ENCODE results near the gene ITPR1.
"Not testable (repeated sequence)": the region's sequence is repeated elsewhere in the genome, so short reads cannot be mapped to it uniquely, and the experiment has no call there.

The ITPR1 gene

DNA sequence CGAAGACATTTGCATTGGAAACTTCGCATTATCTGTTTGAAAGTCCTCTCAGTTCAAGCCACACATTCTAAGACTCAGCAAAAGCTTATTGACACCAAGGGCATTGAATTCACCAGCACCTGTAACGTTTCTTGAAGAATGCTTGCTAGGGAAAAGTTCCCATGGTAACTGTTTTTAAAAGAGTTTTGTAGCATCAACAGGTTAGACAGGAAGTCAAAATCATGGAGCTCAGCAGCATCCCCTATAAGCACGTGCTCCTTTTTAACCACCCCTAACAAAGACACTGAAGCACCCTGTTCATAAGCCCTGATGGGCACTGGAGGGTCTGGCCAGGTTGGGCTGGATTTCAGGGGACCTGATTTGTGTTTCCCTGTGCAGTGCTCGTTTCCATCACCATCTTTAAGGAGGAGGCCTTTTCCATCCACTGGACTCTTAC lies 256.4 kb downstream of the ITPR1 start:
- no peak for DNase-seq

DNA sequence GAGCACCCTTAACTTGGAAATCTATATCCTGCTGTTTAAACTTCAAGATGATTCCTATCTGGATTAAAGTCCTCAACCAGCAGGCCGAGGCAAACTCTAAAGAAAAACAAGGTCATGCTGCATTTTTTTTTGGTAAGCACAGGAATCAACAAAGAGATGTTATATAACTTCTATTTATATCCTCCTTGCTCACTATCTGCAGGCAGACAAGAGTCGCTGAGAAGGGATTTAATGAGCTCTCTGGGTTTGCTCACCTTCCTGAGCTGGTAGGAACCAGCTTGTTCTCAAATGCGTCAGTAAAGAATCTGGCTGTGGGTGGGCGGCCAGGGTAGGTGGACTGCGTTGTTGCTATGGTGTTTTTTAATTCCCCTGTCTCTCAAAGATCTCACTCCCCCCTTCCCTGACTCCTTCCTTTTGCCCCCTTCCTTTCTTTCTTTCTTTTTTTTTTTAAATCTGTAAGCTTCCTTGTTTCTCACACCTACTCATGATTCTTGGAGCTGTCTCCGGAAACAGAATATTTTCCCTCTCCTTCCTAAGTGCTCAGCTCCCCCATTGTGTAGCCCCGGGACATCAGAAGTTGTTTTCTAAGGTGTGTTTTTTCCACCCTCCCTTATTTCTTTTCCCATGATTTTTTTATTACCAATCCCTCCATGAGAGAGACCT lies 257.3 kb downstream of the ITPR1 start:
- no peak for DNase-seq

DNA sequence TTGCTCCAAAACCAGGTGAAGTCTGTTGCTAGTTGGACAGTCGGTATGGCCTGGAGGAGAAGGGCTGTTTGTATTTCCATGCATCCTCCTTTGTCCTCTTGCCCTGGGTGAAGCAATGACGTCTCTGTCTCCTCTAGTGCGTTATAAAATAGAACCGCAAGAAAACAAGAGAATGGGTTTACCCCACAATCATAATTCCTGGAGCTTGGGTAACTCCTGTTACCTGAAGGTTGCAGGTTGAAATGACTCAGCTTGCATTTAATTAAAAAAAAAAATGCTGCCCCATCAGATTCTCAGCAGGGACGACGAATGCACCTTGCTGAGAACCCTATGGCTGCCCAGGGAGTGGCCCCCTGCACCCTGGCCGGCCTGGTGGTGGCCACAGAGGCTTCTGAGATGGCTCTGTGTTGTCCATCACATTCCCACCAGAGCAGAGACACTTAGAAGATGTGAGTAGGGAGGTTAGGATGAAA lies 257.9 kb downstream of the ITPR1 start:
- DNase-seq = no peak

DNA sequence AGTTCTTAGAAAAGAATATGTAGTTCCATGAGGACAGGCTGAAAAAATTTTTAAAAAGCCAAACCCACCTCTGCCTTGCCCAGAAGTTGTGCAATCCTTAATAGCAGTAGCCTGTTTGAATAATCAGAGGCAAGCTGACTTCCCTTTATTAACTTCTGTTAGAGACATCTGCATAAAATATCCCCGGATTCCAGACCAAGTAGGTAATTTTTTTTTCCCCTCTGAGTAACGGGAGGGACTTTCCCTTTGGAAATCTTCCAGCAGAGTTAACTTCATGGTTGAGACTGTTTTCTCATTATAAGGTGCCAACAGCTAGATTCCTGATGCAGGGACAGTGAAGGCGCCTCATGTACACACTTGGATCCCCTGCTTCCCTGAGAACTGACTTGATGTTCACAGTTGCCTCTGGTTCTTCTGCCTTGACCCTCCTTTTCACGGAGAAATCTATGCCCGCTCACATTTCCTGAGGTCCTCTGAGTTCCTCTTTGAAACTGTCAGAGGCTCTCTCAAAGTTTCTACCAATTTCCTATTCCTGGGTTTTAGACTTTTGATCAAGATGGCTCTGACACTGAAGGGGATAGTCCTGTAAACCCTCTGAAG lies 258.5 kb downstream of the ITPR1 start:
- DNase-seq = no peak

DNA sequence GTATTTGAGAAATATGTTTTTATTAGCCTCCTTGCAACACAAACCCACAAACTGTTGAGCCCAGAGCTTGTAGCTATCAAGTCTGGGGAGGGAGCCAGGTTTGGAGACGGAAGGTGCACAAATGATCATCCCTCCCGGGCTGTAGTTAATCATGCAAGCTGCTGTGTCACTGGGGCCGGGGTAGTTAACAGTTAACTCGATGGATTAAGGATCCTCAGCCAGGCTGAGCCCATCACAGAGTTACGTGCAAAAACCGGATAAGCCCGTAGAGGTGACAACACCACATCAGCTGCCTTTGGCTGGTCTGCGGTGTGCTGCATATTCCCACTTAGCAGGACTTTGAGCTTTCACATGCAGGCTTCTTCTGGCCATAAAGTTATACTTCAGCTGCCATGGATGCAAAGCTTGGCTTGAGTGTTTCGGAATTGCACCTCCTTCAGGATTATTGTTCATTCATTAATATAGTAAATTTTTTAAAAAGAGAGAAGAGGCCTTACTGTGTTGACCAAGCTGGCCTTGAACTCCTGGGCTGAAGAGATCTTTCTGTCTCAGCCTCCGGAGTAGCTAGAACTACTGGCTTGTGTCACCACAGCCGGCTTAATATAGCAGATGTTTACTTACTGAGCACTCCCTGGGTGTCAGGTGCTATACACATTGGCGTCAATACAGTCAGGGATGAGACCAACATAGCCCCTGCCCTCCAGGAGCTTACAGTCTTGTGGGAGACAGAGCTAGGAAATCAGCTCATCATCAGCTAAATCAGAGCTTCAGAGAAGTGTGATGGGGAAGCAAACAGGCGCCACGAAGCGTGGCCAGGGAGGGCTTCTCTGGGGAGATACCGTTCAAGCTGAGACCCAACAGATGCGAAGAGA lies 259.3 kb downstream of the ITPR1 start:
- DNase-seq = peak; percentile 78

DNA sequence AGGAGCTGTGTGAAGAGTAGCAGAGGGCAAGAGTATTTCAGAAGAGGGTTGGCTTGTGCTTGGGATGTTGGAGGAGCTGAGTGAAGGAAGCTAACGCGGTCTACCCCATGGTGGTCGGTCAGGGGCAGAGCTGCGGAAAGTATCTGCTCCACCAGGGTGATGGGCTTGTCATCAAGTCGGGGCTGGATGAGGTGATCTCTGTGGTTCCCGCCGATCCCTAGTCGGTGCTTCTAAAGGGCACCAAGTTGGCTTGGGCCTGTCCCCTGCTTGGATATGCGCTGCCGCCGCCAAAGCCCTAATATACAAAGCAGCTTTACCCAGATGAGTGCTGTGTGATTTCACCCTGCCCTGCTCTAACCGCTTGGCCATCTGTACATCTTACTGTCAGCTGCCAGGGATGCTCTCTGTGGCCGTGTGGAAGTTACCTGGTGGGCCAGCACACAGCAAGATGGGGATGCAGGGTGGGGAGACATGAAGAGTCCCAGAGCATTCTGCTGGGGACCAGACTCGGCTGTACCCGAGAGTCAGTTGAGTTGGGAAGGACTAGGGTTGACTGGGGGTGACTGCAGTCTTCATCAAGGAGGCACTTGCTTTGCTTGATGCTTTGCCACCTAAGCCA lies 260.0 kb downstream of the ITPR1 start:
- DNase-seq = no peak

DNA sequence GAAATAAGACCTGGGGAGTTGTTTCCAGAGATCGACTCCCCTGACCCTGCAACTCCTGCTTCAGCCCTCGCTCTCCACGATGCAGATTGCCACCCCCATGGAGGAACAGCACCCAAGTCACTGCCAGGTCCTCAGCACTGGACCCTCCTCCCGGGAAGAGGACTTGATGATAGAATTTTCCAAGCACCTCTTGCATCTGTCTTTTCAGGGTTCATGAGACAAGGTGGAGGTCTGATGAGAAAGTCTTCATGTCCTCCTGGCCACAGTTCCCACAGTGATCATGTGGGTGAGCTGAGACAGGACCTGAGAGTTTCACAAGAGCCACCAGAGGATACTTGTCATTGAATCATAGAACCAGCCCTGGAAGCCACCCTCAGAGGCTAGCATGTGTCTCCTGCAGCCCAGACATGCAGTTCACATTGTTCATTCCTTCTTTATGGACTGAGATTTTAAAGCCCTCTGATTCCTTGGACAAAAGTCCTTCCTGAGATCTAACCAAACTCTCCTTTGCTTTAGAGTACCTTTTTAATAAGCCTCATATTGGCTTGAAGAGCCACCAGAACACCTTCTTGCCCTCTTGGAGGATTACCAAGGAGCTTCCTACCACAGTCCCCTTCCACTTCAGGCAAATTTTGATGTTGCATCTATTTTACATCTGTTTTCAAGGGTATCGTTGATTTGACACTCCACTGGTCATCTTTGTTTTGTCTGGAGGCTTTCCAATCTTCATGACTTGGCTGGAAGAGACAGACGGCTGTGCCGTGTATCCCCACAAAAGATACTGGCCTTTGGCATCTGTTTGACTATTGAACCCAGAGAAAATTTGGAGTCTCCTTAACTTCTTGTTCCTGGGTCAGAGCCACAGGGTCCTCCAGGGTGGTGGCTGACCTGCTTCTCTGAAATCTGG lies 261.3 kb downstream of the ITPR1 start:
- DNase-seq = no peak

DNA sequence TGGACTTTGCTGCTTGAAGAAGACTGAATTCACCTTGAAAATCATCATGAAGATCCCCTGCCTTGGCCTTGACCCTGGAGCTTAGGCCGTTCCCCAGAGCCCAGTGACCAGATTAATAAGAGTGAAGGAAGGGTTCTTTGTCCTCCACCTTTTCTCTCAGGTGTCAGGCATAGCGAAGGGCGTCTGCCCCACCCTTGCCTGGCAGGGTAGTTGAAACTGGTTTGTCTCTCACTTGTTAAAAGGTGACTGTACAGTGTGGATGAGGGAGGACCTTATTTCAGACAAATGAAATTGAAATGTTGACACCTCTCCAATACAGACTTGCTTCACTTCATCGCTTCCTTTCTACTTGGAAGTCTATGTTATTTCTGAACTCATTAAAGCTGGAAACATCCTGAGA lies 262.4 kb downstream of the ITPR1 start:
- DNase-seq = no peak

DNA sequence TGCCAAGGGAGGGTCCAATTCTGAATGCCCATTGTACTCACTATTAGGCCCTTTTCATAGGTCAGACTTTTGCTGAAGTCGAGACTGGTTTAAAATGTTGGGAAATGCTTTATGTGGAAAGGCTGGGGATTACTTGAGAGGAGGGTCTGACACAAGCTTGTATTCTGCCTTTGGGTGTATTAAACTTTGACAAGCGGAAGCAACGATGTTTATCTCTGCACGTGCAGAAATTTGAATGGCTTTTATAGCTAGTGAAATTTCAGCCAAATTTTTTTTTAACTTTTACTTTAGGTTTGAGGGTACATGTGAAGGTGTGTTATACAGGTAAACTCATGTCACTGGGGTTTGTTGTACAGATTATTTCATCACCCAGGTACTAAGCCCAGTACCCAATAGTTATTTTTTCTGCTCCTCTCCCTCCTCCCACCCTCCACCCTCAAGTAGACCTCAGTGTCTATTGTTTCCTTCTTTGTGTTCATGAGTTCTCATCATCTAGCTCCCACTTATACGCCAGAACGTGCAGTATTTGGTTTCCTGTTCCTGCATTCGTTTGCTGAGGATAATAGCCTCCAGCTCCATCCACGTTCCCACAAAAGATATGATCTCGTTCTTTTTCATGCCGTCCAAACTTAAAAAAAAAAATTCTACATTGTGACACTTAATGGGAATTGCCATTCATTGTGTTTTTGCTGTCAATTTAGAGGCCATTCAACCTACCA lies 263.1 kb downstream of the ITPR1 start:
- DNase-seq = no peak

DNA sequence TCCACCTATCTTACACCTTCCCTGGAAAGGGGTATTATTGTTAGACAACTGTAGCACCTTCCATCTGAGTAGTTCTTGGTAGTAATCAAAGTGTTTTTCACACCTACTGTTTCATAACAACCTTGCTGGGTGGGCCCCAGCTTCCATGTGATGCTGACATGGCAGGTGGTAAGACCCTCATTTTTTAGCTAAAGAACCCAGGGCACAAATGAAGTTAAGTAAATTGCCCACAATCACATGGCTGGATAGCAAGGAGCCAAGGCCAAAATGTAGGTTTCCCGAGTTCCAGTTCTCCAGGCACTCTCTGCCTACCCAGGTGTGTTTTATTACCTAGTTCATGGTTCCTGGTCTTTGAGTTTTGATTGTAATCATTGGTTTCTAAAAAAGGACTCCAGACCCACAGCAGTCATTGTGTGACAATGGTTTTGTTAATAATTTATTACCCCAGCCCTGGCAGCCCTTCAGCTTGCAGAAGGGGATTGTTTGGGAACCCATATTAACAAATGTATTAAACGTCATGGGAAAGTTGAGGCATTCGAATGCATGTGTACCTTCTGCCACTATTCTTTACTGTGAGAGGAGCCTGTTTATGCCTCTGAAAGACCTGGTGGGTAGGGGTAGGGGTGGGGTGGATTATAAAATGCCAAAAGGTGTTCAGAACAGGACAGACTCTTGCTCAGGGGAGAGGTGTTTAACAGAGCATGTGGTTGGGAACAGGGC lies 263.9 kb downstream of the ITPR1 start:
- DNase-seq = peak; percentile 8

DNA sequence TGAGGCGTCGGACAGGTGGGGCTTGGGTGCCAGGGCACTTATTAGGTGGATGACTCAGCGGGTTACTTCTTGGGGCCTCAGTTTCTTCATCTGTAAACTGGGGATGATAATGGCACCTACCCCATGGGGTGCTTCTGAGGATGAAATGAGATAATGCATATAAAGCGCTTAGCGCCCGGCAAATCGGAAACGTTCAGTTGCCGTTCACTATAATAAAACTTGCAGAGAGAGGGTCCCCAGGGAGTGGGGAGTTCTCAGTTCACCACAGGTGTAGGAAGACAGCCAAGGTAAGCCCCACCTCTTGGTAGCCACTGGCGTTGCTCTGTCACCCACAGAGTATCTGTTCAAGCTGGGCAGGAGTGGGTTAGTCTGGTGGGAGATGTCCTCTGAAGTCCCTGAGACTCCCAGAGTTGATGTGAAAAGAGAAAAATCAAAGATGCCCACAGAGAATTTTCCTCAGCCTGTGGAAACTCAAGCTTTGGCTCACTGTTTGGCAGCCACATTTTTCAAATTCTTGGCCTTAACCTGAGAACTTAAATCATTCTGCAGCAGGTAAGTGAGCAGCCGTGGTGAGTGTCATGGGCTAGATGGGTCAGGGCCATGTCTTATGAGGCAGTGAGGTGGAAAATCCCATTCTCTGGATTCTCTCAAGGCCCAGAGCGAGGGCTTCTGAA lies 264.6 kb downstream of the ITPR1 start:
- DNase-seq = no peak

DNA sequence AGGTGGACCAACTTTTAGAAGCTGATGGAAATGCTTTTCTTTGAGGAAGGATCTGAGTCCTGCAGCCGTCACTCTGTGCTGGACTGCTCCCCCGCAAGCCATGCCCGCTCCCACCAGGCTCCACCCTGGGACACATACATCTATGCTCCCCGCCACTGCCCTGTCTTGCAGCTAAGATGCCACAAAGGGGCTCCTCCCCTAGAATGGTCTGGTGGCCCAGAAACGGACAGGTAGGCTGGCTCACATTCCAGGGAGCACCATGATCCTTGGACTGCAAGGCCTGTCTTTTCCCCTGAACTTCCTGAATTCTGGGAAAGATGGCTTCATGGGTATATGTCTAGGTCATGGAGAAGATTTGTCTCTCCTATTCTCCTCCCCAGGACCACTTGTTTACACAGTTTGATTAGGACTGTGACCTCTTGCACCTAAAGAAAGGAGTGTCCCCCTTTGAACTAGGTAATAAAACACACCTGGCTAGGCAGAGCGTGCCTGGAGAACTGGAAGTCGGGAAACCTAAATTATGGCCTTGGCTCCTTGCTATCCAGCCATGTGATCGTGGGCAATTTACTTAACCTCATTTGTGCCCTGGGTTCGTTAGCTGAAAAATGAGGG lies 265.2 kb downstream of the ITPR1 start:
- DNase-seq = no peak

DNA sequence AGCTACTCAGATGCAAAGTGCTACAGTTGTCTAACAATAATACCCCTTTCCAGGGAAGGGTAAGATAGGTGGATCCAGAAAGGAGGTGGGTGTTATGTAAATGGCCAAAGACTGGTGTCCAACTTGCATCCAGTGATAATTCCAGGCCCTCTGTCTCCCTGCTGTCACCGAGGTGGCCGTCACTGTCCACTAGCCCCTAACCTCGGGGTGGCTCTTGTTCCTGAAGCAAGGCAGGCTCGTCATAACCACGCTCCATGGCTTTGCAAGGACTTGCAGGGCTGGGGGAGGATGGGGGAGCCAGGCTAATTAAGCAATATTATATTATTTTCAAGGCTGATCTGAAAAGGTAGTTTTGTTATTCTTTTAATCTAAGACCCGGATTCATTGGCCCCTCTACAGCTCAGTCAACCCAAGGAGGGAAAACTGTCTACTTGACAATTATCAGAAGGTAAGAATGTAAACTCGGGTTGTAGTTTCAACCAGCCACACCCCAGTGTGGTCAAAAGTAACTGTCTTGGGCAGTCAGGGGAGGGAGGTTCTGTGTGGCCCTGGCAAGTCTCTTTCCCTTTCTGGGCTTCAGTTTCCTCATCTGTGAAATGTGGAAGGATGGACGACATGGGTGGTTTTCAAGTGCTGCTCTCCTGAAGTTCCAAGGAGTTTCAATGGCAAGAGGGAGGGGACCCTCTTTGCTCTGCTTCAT lies 266.0 kb downstream of the ITPR1 start:
- DNase-seq = no peak

DNA sequence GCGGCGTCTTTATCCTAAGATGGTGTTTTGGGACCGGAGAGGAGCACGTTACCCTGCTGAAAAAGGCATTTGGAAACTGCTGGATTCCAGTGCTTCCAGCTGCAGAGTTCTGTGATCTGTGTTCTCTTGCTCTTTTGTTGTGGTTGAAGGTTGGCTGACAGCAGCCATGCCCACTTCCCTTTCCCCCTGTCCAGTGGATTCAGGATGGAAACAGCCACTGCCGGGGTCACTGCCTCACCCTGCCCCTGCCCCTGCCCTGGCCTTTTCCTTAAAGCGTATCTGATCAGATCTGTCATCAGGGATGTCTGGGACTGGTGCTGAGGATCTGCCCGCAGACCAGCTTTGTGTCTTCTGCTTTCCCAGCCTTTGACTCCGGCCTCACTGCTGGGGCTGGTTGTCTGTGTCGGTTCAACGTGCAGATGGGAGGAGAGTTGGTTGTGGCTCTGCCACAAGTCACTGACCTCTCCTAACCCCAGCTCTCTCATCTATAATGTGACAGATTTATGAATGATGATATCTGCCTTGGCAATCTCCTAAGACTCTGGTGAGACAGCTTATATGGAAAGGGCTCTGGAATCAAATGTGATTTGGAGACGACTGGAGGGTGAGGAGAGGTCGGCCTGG lies 266.7 kb downstream of the ITPR1 start:
- DNase-seq = no peak

DNA sequence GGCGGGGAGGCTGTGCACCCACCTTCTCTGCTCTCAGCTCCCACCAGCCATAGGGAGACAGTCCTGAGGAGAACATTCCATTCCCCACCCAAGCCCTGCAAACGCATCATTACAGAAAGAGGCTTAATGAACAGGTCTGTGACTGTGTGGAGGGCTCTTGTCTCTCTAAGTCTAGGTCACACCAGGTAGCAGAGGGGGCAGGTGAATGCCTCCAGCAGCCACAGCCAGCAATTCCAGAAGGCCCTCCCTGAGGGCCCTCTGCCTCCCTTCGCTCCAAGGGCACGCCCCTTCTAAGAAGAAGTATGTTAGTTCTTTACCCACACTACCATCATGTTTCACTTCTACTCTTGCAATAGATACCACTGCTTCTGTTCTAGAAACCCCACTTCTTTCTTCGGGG lies 268.6 kb downstream of the ITPR1 start:
- DNase-seq = no peak

DNA sequence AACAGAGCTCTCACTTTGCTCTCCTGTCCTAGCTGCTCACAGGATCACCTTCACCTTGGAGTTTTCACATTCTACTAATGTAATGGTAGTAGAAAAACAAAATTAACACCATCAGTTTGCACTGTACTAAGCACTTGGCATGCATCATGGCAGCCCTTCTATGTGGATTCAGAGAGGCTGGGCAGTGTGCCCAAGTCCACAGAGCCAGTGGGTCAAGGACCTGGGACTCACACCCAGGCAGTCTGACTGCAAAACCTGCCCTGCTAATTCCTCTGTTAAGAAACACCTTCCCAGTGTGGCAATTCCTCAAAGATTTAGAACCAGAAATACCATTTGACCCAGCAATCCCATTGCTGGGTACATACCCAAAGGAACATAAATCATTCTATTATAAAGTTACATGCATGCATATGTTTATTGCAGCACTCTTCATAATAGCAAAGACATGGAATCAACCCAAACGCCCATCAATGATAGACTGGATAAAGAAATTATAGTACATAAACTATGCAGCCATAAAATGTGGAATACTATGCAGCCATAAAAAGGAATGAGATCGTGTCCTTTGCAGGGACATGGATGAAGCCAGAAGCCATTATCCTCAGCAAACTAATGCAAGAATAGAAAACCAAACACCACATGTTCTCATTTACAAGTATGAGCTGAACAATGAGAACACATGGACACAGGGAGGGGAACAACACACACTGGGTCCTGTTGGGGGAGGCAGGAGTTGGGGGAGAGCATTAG lies 269.5 kb downstream of the ITPR1 start:
- DNase-seq = not testable (repeated sequence)

DNA sequence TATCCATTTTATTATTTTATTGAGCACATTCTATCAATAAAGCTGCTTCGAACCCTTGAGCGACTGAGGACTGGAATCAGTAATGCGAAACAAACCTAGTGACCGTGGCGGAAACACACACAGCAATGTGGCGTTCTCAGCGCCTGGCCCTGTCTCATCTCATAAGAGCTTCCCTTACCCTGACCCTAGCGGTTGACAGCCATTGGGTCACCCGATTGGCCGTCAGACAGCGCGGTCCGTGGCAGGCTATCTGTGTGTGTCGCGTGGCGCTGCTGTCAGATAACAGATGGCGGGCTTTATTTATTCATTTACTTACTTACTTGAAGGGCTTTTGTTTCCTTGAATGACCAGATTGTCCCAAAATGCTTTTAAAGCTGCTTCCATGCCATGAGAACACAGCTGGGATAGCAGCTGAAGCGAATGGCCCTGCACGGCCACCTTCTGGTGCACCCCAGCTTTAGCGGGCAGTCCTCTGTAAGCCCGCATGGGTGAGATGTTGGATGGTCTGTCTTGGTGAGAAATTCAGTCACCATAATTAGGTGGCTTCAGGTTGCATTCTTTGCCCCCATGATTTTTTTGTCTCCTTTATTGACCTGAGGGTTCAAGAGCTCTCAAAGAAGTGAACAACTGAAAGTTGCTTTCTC lies 270.6 kb downstream of the ITPR1 start:
- DNase-seq = no peak
